GM19043 (cell line): ENCODE data around the gene ATG16L1.

Experiments
- ATAC-seq: cut with Tn5 transposase; IDR thresholded peaks from one replicate; pipeline ENCODE4 v1.9.1; 2021; ENCODE audit warnings: low read depth; ENCODE audit not compliant: unreplicated experiment

ATG16L1 gene

DNA sequence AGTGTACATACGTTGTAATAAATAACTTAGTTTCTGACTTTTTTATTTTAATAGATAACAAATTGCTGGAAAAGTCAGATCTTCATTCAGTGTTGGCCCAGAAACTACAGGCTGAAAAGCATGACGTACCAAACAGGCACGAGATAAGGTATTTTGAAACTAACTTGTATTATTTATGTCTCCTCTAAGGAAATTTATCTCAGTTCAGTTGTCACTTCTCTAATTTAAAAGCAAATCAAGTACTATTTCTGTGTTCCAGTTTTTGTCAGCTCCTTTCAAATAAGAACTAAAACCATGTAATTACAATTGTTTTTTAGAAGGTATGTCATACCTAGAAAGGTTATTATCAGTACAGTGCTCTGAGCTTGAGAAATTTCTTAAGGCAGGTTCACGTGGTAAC is 4.6 kb downstream of the ATG16L1 start:
- no peak for ATAC-seq

DNA sequence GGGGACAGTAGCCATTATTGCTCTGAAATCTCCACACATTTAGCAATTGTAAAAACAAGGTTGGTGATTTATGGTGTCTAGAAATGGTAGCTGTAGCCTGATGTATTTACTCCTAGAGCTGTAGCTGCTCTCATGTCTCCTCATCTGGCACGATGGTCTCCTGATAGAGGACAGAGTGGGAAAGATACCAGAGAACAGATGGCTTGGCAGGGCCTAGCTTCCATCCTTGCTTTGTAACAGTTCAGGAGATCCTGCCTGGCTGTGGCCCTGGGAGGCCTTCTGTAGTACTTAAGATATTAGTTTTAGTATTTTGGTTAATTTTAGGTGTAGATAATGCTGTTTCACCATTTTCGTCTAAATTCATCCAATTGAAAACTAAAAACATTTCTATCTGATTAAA is 6.7 kb downstream of the ATG16L1 start:
- no peak for ATAC-seq

DNA sequence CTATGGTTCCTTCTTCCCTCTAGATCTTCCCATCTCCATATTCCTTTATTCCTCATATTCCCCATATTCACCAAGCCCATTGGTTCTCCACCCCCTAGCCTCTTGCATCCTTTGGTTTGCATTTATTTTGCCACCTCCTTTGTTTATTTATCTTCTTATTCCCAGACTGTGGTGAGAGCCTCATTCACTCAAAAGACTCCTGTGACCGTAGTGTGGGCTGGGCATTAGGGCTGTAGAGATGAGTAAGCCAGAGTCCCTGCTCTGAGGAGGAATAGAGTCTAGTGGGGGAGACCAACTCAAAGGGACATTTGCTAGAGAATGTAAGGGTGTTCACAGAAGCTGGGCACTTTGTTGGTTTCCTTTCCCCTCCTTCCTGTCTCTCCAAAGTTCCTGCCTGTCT is 8.3 kb downstream of the ATG16L1 start:
- ATAC-seq, result no peak

DNA sequence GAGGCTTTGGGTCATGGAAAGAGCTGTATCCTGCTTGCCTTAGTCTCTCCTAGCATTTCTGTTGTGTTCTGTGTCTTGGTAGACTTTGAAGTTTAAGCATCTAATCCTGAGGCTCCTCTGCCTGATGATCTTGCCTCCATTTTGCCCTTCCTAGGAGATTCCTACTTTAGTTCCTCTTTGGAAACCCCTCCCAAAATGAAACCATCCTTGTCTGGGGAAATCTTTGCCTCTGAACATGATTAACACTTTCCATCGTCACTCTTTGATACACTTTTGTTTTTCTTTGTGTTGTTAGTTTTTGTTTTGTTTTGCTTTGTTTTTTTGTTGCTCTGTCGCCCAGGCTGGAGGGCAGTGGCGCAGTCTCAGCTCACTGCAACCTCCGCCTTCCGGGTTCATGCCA is 9.2 kb downstream of the ATG16L1 start:
- no peak for ATAC-seq

DNA sequence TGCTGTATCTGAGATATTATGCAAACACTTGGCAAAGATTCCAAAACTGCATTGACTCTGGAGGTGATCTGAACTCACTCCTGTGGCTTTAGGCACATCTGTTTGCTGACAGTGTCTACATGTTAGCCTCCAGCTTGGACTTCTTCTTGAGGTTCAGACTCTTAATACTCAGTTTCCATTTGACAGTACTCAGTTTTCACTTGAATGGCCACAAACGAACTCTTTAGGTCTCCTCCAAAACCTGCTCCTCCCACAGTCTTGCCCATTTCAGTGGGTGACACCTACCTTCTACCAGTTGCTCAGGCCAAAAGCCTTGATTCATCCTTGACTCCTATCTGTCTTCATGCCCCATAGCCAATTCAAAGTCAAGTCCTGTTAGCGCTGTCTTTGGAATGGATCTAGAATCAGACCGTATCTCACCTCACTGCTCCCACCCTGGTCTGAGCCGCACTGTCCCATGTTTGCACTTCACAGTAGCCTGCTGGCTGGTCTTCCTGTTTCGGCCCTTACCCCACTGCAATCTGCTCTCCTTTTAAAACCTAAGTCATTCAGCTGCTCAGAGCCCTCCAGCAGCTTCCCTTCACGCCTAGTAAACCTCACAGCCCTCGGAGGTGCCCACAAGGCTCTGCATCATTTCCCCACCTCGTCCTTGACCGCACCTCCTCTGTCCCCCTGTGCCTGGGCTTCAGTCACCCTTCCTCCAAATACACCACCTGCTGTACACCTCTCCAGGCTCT is 10.5 kb downstream of the ATG16L1 start:
- no peak for ATAC-seq

DNA sequence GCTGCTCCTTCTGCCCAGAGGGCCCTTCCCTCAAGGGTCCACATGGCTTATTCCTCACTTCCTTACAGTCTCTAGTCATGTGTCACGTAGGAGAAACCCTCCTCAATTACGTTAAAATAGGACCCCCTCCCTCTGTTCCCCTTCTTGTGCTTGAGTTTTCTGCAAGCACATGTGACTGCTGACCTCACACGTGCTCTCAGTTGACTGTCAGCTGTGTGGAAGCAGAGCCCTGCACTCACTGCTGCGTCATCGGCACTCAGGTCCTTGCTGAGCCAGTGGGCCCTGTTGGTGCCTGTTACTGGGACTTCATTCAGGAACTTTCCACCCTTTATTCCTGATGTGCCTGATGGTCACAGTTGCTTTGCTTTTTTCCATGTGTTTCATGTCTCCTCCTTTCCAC is 11.1 kb downstream of the ATG16L1 start:
- ATAC-seq, result no peak

DNA sequence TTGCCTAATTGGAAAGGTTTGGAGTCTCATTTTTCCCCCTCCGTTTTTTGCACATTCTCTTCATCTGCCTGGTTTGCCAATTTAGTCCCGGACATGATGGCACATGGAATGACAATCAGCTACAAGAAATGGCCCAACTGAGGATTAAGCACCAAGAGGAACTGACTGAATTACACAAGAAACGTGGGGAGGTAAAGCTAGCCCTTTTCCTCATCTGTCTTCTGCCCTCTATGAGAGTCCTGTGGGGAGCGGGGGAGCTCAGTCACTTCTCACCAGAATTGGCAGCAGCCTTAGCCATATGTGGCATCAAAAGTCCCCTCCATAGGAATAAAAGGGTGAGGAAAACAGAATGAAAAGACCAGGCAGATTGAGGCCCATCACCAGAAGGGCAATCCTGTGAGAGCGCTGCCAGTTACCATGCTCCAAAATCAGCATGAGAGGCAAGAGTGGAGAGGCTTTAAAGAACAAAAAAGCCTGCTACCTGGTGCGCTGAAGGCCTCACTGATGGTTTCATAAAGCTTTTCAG is 11.6 kb downstream of the ATG16L1 start:
- ATAC-seq, result no peak

DNA sequence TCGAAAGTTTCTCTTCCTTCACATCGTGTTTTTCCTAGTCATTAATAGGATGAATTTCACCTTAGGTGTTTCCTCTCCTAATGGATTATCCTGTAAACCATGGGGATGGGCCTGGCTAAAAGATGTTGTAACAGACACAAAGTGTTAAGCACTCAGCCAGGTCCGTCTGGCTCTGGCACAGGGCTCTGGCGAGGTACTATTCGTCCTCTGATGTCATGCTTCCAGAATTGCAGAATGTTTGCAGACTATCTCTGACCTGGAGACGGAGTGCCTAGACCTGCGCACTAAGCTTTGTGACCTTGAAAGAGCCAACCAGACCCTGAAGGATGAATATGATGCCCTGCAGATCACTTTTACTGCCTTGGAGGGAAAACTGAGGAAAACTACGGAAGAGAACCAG is 13.2 kb downstream of the ATG16L1 start:
- ATAC-seq, result no peak

DNA sequence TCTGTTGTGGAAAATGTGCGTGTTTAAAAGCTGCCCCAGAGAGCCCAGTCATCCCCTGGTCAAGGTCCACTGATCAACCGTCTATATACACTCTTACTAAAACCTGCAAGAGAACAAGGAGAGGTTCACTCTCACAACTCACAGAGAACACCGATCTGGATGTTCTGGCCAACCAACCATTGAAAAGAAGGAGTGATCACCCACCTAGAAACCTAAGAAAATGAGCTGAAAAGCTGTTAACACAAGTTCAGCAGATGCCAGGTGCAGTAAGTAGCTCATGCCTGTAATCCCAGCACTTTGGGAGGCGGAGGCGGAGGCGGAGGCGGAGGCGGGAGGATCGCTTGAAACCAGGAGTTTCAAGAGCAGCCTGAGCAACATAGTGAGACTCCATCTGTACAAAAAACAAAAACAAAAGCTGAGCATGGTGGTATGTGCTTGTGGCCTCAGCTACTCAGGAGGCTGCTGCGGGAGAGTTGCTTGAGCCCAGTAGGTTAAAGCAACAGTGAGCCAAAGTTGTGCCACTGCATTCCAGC is 14.5 kb downstream of the ATG16L1 start:
- ATAC-seq, result no peak

DNA sequence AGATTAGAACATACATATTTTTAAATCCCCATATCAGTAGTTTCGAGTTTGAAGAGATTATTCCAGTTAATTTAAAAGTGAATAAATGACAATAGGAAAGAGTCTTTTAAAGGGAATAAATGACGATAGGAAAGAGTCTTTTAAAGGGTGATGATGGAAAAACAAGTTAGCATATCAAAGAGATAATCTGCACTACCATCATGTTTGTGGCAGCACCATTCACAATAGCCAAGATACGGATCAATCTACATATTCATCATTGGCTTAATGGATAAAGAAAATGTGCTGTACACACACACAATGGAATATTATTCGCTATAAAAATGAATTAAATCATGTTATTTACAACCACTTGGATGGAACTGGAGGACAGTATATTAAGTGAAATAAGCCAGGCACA is 15.0 kb downstream of the ATG16L1 start:
- no peak for ATAC-seq

DNA sequence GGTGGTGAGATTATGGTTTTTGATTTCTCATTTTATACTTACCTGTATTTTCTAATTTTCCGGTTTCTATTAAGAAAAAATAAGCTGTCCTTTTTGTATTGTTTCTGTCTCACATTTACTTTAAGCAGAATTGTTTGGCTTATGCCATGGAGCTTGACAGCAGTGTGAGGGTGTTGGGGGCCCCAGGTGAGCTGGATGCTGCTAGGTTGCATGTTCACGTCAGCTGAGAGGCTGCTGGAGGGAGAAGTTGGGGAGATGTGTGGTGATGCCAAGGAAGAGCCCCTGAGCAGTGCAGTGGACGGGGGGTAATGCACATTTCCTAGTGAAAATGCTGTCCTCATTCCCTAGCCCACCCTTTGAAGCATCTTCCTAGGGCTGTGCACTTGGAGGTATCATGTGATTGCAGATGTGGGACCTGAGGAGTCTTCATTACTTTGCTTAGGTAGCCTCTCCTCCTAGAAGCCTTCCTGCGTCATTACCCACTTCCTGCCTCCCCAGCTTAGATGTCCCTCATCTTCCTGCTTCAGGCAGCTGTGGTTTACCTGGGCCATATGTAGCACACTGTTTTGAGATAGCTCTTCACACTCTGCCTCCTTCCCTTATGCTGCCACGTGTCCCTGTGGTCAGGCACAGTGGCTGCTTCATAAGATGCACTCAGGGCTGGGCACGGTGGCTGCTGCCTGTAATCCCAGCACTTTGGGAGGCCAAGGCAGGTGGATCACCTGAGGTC is 16.2 kb downstream of the ATG16L1 start:
- ATAC-seq, result peak; percentile 94

DNA sequence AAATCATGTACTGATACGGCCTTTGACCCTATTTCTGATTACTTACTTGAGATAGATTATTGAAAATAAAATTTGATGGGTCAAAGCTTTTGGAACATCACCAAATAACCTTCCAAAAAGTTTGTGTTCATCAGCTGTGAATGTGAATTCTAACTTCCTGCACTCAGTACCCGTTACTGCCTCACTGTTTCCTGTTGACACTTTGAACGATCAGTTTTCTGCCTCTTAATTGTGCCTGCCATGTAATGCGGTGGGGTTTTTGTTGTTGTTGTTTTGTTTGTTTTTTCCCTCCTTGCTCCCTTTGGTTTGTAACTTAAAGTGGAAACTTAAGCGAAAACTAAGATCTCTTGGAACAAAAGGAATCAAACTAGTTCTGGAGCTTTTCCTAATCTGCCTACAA is 18.9 kb downstream of the ATG16L1 start:
- no peak for ATAC-seq

DNA sequence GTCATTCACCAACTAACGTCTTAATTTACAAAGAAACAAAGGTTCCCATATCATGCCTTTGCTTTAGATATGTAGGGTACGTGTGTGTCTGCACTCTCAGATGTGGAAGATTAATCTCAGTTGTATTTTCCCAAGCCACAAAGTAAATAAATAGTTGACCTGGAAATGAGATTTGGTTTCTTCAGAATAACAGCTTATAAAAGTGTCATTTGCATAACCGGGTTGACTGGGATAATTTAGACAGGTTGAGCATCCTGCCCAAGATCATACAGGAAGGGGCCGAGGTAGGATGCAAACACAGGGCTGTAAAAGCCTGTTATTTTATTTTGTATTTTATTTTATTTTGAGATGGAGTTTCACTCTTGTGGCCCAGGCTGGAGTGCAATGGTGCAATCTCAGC is 19.5 kb downstream of the ATG16L1 start:
- ATAC-seq, result no peak

DNA sequence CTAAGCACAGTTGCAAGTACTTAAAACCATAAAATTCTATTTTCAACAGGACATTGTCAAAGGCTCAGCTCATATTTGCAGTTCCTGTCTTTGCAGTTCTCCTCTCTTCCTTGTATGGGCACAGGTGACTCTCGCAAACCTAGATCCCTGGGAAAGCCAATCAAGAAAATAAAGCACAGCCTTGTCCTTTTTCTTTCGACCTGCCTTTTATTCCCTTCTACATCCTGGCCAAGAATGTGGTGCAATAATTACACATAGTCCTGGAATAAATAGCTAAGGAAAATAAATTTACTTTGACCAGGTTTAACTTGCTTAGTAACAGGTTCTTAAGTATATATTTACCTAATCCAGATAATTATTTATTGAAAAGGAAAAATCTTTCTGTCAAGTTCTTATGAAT is 20.2 kb downstream of the ATG16L1 start:
- no peak for ATAC-seq

DNA sequence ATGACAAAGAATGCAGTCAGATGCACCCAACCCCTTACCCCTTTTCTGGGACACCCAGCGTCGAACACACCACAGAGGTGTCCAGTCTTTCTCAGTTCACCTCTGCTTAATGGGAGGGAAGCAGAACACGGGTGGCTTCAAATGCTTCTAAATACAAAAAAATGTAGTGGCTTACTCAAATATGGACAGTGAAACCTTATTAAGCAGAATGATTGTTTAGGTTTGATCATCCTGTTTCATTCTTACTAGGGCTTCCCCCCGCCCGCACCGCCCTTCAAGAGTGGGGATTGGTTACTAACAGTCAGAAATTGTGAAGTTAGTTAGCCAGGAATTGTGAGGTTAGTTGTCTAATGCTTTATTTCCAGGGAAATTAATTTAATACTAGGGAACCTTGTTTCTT is 21.6 kb downstream of the ATG16L1 start:
- ATAC-seq, result no peak

DNA sequence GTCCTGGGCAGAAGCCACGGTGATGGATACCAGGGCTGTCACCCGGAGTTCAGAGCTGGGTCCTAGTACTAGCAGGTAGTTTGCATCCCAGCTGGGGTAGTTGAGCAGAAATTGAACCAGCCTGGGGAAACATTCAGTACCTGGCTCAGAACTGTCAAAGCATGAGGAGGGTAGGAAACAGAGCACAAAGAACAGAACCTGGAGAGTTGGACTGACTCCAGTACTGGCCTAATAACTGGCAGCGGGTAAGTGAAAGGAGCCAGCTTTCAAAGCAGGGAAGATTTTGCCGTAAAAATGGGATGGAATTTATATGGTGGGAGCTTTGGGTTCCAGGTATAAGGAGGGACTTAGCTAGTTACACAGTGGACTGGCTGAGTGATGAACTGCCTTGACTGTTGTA is 23.8 kb downstream of the ATG16L1 start:
- no peak for ATAC-seq

DNA sequence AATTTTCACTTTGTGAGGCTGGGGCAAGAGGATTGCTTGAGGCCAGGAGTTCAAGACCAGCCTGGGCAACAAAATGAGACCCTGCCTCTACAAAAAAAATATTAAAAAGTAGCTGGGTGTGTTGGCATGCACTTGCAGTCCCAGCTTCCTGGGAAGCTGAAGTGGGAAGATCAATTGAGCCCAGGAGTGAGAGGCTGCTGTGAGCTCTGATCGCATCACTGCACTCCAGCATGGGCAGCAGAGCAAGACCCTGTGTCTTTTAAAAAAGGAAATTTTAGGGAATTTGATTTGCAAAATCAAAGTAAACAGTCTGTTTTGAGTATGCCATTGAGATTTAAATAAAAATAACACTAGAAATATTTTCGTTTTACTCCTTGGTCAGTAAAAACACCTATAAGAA is 27.4 kb downstream of the ATG16L1 start:
- ATAC-seq, result no peak

DNA sequence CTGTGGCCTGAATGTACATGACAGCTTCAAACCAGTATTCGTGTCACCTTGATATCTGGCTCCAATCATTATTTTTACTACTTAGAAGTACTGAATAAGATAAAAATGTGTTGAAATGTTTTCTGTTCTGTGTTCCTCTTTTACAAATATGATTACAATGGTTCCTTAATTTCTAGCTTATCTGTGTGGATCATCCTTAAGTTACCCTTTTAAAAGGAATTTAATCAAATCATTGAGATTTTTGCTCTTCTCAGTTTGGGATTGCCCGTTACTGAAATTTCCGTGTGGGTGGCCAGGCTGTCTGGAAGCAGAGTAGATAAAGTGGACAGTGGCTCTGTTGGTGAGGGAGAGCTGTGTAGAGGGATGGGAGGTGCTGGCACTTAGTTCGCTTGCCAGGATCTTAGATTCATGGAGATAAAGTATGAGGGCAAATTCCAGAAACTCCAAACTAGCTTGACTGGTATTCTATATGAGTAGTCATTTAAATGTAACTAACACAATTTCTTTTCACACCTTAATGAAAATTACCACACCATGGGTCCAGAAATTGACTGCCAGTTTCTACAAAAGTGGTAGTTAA is 28.7 kb downstream of the ATG16L1 start:
- ATAC-seq, result no peak

DNA sequence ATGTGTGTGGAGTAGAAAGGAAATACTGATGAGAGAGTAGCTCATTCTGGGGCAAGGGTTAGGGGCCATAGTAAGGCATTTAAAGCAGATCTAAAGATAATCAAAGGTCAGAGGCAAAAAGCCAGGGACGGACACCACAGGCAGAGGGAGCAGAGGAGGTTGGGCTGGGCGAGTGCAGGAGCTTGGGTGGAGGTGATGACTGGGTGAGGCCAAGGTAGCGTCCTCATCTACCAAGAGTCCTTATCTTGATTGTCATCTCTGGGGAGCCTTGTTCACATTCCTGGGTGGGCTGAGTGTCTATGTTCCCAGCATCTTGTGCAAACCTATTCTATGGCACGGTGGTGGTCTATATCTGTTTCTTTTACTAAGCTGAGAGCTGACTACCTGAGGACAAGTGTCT is 30.1 kb downstream of the ATG16L1 start:
- ATAC-seq, result no peak

DNA sequence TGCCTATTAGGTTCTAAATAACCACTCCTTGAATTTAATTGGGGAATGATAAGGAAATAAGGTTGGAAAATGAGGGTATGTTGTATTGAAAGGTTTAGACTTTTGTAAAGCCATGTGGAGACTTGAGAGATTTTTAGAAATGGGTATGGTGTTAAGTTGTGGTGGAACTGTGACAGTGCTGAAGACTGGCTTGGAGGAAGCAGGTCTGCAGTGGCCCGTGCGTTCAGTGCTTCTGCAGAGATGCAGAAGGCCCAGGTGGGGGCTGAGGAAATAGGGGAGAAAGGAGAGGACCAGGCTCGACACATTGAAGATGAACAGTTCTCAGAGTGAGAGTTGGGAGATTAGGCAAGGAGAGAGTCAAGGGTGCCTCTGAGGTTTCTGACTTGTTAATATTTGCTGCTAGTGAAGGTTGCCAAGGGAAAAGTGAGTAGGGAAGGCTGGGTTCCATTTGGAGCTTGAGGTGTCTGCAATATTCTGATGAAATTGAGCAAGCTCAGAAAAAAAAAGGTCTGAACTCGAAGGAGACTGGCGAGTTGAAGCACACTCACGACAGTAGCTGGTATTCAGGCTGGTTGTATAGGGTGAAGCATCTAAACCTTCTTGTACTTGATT is 30.6 kb downstream of the ATG16L1 start:
- no peak for ATAC-seq

DNA sequence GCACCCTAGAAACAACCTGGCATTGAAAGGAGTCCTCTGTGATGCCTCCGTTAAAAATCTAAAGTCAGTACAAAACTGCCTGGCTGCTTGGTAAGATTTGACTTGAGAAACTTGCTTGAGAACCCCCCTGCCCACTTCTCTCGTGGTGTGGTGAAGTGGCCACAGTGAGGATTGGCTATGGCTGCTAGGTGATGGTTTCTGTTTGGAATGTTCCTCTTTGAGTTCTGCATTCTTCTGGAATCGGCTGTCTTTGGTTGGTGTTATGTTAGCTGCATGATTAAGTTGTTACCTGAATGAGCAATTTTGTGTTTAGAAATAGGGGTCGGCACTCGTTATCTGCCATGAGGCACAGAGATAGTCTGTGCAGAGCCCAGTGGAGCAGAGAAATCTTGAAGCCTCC is 34.4 kb downstream of the ATG16L1 start:
- ATAC-seq, result no peak
